CD4-positive, alpha-beta T cell (primary cell): Measurements from ENCODE around the gene MAGI1. TPM values are rescaled to one million over a fixed set of nuclear protein-coding genes. Genes with fewer than 3 reads are reported as not detected.

Experiments
- ATAC-seq: fragments of 200-7000 bp; cut with Tn5 transposase; one replicate; pipeline ENCODE4 v1.10.0; 2022; ENCODE audit warnings: mild to moderate bottlenecking; ENCODE audit not compliant: poor library complexity
- CTCF ChIA-PET: fragments of 350-600 bp; sonication (Branson Sonifier 250); formaldehyde crosslinking; loops from one replicate; lab custom pipeline; 2021; ENCODE audit warnings: antibody characterized with exemption, inconsistent platforms; lab: Charles Lee
- POLR2A ChIA-PET: fragments of 350-600 bp; sonication (Branson Sonifier 250); formaldehyde crosslinking; loops from one replicate; lab custom pipeline; 2021; ENCODE audit warnings: antibody characterized with exemption, inconsistent platforms; lab: Charles Lee
- DNase-seq, 14 experiments: peaks; one replicate each; pipeline ENCODE4 v3.0.0-alpha.2; 2013 to 2020; ENCODE audit warnings: mixed read lengths in 2 of 14
- H3K27ac ChIP-seq, 2 donors: one replicate each; pipeline versions ENCODE4 v1.5.1 to v1.7.0; 2013; ENCODE audit warnings: low read length in 2 of 2, low read depth in 1 of 2, mild to moderate bottlenecking in 1 of 2
- H3K27me3 ChIP-seq, 2 experiments: 1 replicate in 1 of 2; 2 replicates in 1 of 2; pipeline versions ENCODE4 v1.6.1 to v1.7.0; 2013; ENCODE audit warnings: low read length in 2 of 2, control low read depth in 1 of 2, mild to moderate bottlenecking in 1 of 2, moderate library complexity in 1 of 2; ENCODE audit not compliant: insufficient read depth in 2 of 2, control insufficient read depth in 1 of 2
- H3K36me3 ChIP-seq: one replicate; pipeline ENCODE4 v1.6.1; 2013; ENCODE audit warnings: low read length, control low read depth; ENCODE audit not compliant: insufficient read depth
- H3K4me1 ChIP-seq: one replicate; pipeline ENCODE4 v1.6.1; 2013; ENCODE audit warnings: low read length, control low read depth; ENCODE audit not compliant: insufficient read depth
- H3K4me3 ChIP-seq: one replicate; pipeline ENCODE4 v1.5.1; 2013; ENCODE audit warnings: mild to moderate bottlenecking, low read length, moderate library complexity
- H3K9me3 ChIP-seq, 2 experiments: 1 replicate in 1 of 2; 2 replicates in 1 of 2; pipeline versions ENCODE4 v1.6.1 to v1.7.0; 2013; ENCODE audit warnings: low read length in 2 of 2, mild to moderate bottlenecking in 2 of 2, control low read depth in 1 of 2, moderate library complexity in 1 of 2; ENCODE audit not compliant: control insufficient read depth in 1 of 2, insufficient read depth in 1 of 2
- H3K27ac Mint-ChIP-seq: one replicate; pipeline ENCODE4 v1.8.0; 2020; ENCODE audit warnings: mixed read lengths
- H3K27me3 Mint-ChIP-seq: one replicate; pipeline ENCODE4 v1.8.0; 2021; ENCODE audit warnings: mixed read lengths
- H3K36me3 Mint-ChIP-seq: one replicate; pipeline ENCODE4 v1.8.0; 2021; ENCODE audit warnings: low read depth, mixed read lengths
- H3K4me1 Mint-ChIP-seq: one replicate; pipeline ENCODE4 v1.8.0; 2021; ENCODE audit warnings: low read depth, mixed read lengths
- H3K4me3 Mint-ChIP-seq: one replicate; pipeline ENCODE4 v1.8.0; 2020; ENCODE audit warnings: mild to moderate bottlenecking, mixed read lengths
- H3K9me3 Mint-ChIP-seq: one replicate; pipeline ENCODE4 v1.8.0; 2020; ENCODE audit warnings: mixed read lengths
- CTCF ChIP-seq: fragments of 200-600 bp; IDR thresholded peaks from one replicate; pipeline ENCODE4 v1.8.0; 2022; ENCODE audit warnings: antibody characterized with exemption, mild to moderate bottlenecking
- intact Hi-C, 2 experiments: fragments of 100-400 bp; cut with DNase I in 1 of 2; cut with micrococcal nuclease in 1 of 2; formaldehyde crosslinking; loops; one replicate each; pipeline versions ENCODE4 v1.15.1 to v1.9.0; 2023 to 2025; cut with DNase I, micrococcal nuclease
- total RNA-seq, 174 experiments: library from RNA in 2 of 174; stranded (reverse) in 2 of 174; gene quantifications; one replicate each; pipeline ENCODE4 v1.2.3 and lab custom pipeline; 2021 to 2026

MAGI1 gene
- total RNA-seq, 2 experiments from 2014 or later = not detected

- intact Hi-C loops = no loop called here
- no peak overlapping the region for H3K27ac Mint-ChIP-seq
- no peaks in the 10 kb centered on the region for H3K27me3 Mint-ChIP-seq
- H3K9me3 Mint-ChIP-seq = no peaks in the 10 kb centered on the region
- Histone ChIP-seq H3K27me3 (no peaks in the 10 kb centered on the region), H3K9me3 (peaks cover 0 to 3% of the 10 kb centered on the region in 2 experiments), H3K4me1 (no peaks in the 10 kb centered on the region), H3K36me3 (no peaks in the 10 kb centered on the region), H3K27ac (no peak overlapping the region), H3K4me3 (no peak overlapping the region)
- CTCF ChIA-PET = no interaction called here
- H3K4me1 Mint-ChIP-seq = no peaks in the 10 kb centered on the region
- TF ChIP-seq CTCF = no peak
- no peak overlapping the region for H3K4me3 Mint-ChIP-seq
- POLR2A ChIA-PET = no interaction called here
- ATAC-seq (no peak), DNase-seq (no peak)
- no peaks in the 10 kb centered on the region for H3K36me3 Mint-ChIP-seq
These were observed 123.9 kb downstream of the MAGI1 start for GRCh38 chr3:65914740-65915367.

- Histone ChIP-seq H3K27me3 (no peaks in the 10 kb centered on the region), H3K36me3 (no peaks in the 10 kb centered on the region), H3K4me3 (no peak overlapping the region), H3K9me3 (peaks cover 0 to 3% of the 10 kb centered on the region in 2 experiments), H3K4me1 (no peaks in the 10 kb centered on the region), H3K27ac (no peak overlapping the region)
- no peaks in the 10 kb centered on the region for H3K27me3 Mint-ChIP-seq
- ATAC-seq = no peak
- intact Hi-C loops = no loop called here
- CTCF ChIA-PET = no interaction called here
- no peaks in the 10 kb centered on the region for H3K9me3 Mint-ChIP-seq
- H3K27ac Mint-ChIP-seq = no peak overlapping the region
- H3K36me3 Mint-ChIP-seq = no peaks in the 10 kb centered on the region
- DNase-seq = no peak
- no peak for TF ChIP-seq CTCF
- POLR2A ChIA-PET = no interaction called here
- no peaks in the 10 kb centered on the region for H3K4me1 Mint-ChIP-seq
- no peak overlapping the region for H3K4me3 Mint-ChIP-seq
These were observed 124.5 kb downstream of the MAGI1 start for GRCh38 chr3:65914032-65914739.

GRCh38 chr3:65912647-65913046 lies 126.1 kb downstream of the MAGI1 start:
- no peak for ATAC-seq

More at GRCh38 chr3:65912647-65913046, 126.1 kb downstream of the MAGI1 start:
- Mint-ChIP-seq H3K27ac (no peak overlapping the region), H3K36me3 (no peaks in the 10 kb centered on the region), H3K4me3 (no peak overlapping the region), H3K27me3 (no peaks in the 10 kb centered on the region), H3K9me3 (no peaks in the 10 kb centered on the region), H3K4me1 (no peaks in the 10 kb centered on the region)
- ChIA-PET CTCF (no interaction called here), POLR2A (no interaction called here)
- no peak for DNase-seq
- no peak overlapping the region for H3K4me3 ChIP-seq
- H3K9me3 ChIP-seq = peaks cover 0 to 3% of the 10 kb centered on the region in 2 experiments
- H3K4me1 ChIP-seq = no peaks in the 10 kb centered on the region
- no peaks in the 10 kb centered on the region for H3K36me3 ChIP-seq
- TF ChIP-seq CTCF = no peak
- H3K27ac ChIP-seq = no peak overlapping the region
- intact Hi-C loops = no loop called here
- no peaks in the 10 kb centered on the region for H3K27me3 ChIP-seq
